Activated T-helper 17 cell treated with anti-CD3 and anti-CD28 coated beads, Interleukin-2, amount 50 U/mL, for 72 hours (primary cell): Measurements from ENCODE around the gene OLFML2A. TPM values are rescaled to one million over a fixed set of nuclear protein-coding genes. Genes with fewer than 3 reads are reported as not detected.
"Not testable (repeated sequence)": the region's sequence is repeated elsewhere in the genome, so short reads cannot be mapped to it uniquely, and the experiment has no call there.

ENCODE experiments used
- ATAC-seq: fragments of 150-1000 bp; cut with Tn5 transposase; replicated peaks from 2 replicates; pipeline ENCODE4 v1.10.0; 2021; ENCODE audit warnings: mild to moderate bottlenecking, moderate library complexity
- H3K27ac Mint-ChIP-seq: one replicate; pipeline ENCODE4 v1.8.0; 2022; ENCODE audit warnings: mixed read lengths
- H3K27me3 Mint-ChIP-seq: one replicate; pipeline ENCODE4 v1.8.0; 2022; ENCODE audit warnings: mixed read lengths
- H3K36me3 Mint-ChIP-seq: one replicate; pipeline ENCODE4 v1.8.0; 2022; ENCODE audit warnings: low read depth, mild to moderate bottlenecking, mixed read lengths
- H3K4me1 Mint-ChIP-seq: one replicate; pipeline ENCODE4 v1.8.0; 2022; ENCODE audit warnings: mixed read lengths
- H3K4me3 Mint-ChIP-seq: one replicate; pipeline ENCODE4 v1.8.0; 2022; ENCODE audit warnings: mild to moderate bottlenecking, mixed read lengths
- H3K9me3 Mint-ChIP-seq: one replicate; pipeline ENCODE4 v1.8.0; 2022; ENCODE audit warnings: mixed read lengths
- total RNA-seq, 2 donors: library from RNA; stranded (reverse); gene quantifications; one replicate each; pipeline ENCODE4 v1.2.3, GENCODE V29; 2022

OLFML2A gene
- total RNA-seq, 2 donors from 2014 or later, result not detected

DNA sequence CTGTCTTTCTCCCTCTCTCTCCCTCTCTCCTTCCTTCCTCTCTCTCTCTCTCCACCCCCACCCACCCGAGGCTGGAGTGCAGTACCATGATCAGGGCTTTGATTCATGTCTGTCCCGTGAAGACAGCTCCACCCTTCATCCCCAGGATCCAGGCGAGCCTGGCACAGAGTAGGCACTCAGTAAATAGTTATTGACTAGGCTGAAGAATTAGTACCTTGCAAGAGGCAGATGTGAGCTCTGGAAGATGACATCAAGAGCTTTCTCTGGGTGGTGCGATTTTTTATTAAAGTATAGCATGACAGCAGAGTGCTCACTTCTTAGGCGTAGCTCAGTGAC is 52.4 kb downstream of the OLFML2A start:
- Mint-ChIP-seq H3K4me1 (no peaks in the 10 kb centered on the region), H3K27me3 (no peaks in the 10 kb centered on the region), H3K4me3 (no peak overlapping the region), H3K27ac (no peak overlapping the region), H3K36me3 (no peaks in the 10 kb centered on the region), H3K9me3 (peaks cover 4% of the 10 kb centered on the region)
- ATAC-seq, result no peak

DNA sequence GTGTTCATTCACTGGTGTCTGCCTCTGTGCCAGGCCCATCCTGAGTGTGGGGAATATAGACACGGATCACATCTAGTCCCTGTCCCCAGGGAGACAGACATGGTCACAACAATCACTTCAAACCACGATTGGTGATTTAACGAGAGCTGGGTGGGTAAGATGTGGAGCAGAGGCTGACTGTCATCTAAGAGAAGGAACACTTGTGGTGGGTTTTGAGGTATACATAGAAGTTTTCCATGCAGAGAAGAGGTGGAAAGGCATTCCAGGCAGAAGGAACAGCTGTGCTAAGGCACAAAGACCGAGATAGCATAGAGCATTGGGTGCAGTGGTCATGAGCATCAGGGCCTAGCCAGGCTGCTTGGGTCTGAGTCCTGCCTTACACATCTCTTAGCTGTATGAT is 53.7 kb downstream of the OLFML2A start:
- Mint-ChIP-seq H3K4me1 (no peaks in the 10 kb centered on the region), H3K4me3 (no peak overlapping the region), H3K27me3 (no peaks in the 10 kb centered on the region), H3K36me3 (no peaks in the 10 kb centered on the region), H3K27ac (no peak overlapping the region), H3K9me3 (peaks cover 4% of the 10 kb centered on the region)
- no peak for ATAC-seq

DNA sequence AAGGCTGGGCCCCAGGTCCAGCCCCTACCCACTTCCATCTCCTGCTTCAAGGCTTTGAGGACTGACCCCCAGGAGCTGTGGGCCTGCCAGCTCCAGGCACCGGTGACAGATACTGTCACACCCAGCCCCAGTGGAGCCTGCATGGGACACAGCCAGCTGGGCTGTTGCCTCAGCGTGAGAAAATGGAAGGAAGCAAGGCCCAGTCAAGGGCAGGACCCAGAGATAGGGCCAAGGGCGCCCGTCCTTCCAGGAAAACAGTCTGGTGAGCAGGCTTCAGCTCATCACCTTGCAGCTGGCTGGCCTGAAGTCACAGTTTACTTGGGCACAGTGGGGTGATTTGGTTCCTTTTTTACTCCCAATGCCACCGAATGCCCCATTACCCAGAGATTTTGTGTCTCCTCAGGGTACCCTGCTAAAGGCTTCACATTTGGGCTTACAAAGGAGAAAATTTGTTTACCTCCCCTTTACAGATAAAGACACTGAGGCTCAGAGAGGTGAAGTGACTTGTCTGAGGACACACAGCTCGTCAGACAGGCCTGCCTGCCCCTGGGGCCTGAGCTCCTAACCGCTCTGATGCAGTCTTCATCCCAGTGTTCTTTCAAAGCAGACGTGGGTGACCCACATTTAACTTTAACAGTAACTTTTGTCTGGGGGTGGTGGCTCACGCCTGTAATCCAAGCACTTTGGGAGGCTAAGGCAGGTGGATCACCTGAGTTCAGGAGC is 54.9 kb downstream of the OLFML2A start:
- H3K4me1 Mint-ChIP-seq, result no peaks in the 10 kb centered on the region
- no peaks in the 10 kb centered on the region for H3K36me3 Mint-ChIP-seq
- no peak for ATAC-seq
- H3K9me3 Mint-ChIP-seq, result no peaks in the 10 kb centered on the region
- no peak overlapping the region for H3K4me3 Mint-ChIP-seq
- no peaks in the 10 kb centered on the region for H3K27me3 Mint-ChIP-seq
- H3K27ac Mint-ChIP-seq, result no peak overlapping the region

DNA sequence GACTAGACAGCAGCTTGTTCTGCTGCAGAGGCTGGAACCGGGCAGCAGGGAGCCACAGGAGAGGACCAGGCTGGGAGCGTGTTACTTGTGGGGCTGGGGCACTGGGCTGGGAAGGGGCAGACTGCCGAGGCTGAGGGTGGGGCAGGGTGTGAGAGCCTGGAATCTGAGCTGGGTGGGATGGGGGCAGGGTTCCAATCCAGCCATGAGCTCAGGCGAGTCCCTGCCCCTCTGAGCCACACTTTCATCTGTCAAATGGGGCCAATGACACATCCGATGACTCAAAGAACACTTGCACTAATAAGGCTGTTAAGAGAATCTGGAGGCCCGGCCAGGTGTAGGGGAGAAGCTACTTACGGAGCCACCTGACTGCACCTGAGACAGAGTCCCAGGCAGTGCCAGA is 57.7 kb downstream of the OLFML2A start:
- H3K36me3 Mint-ChIP-seq, result no peaks in the 10 kb centered on the region
- peaks cover 6% of the 10 kb centered on the region for H3K27me3 Mint-ChIP-seq
- H3K9me3 Mint-ChIP-seq, result no peaks in the 10 kb centered on the region
- H3K27ac Mint-ChIP-seq, result no peak overlapping the region
- no peaks in the 10 kb centered on the region for H3K4me1 Mint-ChIP-seq
- peak; percentile 51 for ATAC-seq
- no peak overlapping the region for H3K4me3 Mint-ChIP-seq

DNA sequence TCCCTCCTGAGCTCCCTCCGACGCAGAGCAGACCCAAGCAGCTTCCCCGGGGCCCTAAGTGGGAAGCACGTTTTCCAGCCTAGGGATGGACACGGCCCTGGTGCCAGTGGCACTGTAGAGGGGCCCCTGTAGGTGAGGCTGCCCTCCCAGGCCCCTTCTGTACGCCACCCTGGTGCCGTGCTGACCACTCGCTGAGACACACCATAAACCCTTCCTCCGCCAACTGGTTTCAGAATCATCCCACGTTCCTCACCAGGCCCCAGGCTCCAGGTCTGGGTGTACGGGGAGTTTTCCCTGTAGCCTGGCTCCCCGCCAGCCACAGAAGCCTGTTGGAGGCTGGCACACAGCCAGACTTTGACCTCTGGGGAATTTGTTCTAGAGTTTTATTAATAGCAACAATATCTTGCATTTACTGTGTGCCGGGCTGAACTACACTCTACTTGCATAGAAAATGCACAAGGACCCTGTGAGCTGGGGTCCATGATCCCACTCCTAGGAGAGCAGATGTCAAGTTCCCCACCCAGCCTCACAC is 58.2 kb downstream of the OLFML2A start:
- Mint-ChIP-seq H3K4me1 (no peaks in the 10 kb centered on the region), H3K27ac (no peak overlapping the region), H3K4me3 (no peak overlapping the region), H3K9me3 (no peaks in the 10 kb centered on the region), H3K27me3 (peaks cover 6% of the 10 kb centered on the region), H3K36me3 (no peaks in the 10 kb centered on the region)
- ATAC-seq, result no peak

DNA sequence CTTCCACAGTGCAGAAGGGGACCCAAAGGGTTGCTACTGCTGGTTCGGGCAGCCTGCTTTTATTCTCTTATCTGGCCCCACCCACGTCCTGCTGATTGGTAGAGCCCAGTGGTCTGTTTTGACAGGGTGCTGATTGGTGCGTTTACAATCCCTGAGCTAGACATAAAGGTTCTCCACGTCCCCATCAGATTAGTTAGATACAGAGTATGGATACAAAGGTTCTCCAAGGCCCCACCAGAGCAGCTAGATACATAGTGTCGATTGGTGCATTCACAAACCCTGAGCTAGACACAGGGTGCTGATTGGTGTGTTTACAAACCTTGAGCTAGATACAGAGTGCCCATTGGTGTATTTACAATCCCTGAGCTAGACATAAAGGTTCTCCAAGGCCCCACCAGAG is 61.2 kb downstream of the OLFML2A start:
- not testable (repeated sequence) for ATAC-seq, H3K27ac Mint-ChIP-seq, H3K27me3 Mint-ChIP-seq, H3K4me3 Mint-ChIP-seq, H3K4me1 Mint-ChIP-seq, H3K9me3 Mint-ChIP-seq, H3K36me3 Mint-ChIP-seq

DNA sequence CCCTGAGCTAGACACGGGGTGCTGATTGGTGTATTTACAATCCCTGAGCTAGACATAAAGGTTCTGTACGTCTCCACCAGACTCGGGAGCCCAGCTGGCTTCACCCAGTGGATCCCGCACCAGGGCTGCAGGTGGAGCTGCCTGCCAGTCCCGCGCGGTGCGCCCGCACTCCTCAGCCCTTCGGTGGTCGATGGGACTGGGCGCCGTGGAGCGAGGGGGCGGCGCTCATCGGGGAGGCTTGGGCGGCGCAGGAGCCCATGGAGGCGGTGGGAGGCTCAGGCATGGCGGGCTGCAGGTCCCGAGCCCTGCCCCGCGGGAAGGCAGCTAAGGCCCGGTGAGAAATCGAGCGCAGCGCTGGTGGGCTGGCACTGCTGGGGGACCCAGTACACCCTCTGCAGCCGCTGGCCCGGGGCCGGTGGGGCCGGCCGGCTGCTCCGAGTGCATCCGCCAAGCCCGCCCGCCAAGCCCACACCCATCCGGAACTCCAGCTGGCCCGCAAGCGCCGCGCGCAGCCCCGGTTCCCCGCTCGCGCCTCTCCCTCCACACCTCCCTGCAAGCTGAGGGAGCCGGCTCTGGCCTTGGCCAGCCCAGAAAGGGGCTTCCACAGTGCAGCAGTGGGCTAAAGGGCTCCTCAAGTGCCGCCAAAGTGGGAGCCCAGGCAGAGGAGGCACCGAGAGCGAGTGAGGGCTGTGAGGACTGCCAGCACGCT is 61.8 kb downstream of the OLFML2A start:
- ATAC-seq, H3K4me1 Mint-ChIP-seq, H3K36me3 Mint-ChIP-seq, H3K4me3 Mint-ChIP-seq, H3K27me3 Mint-ChIP-seq, H3K9me3 Mint-ChIP-seq, H3K27ac Mint-ChIP-seq: not testable (repeated sequence)

DNA sequence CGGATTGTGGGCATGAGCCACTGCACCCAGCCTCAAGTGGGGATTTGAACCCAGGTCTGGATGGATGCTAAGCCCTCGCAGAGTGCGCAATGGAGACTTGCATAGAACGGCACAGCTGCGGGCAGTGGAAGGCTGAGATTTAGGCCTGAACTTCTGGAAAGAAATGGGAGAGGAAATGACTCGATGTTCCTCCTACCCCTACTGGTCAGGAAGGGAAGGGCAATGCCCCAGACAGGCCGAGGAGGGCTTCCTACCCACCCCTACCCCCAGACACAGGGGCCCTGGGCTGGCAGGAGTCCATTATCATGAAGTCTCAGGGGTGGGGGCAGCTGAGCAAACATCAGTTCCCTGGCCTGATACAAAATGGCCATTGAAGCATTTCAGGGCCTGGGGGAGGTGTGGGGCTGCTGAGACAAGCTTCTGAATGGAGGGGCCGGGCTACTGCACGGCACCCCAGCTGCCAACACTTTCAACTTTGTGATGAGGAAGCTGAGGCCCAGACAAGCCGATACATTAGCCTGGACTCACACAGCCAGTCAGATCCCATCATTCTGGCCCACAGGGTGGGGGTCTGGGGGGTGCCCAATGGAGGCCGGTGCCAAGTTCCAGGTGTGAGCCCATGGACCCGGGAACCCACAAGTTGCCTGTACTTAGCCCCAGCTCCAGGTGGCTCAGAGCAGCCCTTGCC is 62.8 kb downstream of the OLFML2A start:
- Mint-ChIP-seq H3K27ac (no peak overlapping the region), H3K9me3 (no peaks in the 10 kb centered on the region), H3K4me3 (no peak overlapping the region), H3K36me3 (no peaks in the 10 kb centered on the region), H3K27me3 (peaks cover 6% of the 10 kb centered on the region), H3K4me1 (no peaks in the 10 kb centered on the region)
- ATAC-seq, result no peak

DNA sequence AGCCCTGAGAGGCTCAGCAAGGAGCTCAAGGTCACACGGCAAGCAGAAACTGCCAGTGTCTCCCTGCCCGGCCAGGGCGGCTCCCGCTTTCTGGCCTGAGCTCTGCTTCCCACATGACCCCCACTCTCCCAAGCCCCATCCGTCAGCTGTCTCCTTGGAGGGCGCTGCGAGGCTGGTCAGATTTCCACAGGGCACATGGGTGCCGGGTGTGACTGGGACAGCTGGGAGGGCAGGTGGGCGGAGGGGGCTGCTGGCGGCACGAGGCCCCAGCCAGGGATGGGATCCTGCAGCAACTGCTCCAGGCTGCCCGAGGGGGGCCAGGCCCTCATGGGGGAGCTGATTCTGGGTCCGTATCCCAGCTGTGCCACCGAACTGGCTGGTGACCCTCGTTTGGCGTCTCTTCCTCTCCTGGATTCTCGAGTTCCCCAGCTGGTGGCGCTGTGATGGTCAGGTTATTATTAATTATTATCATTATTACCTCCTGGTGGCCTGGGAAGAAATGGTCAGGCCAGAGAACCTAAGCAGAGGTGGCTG is 63.4 kb downstream of the OLFML2A start:
- Mint-ChIP-seq H3K9me3 (no peaks in the 10 kb centered on the region), H3K36me3 (no peaks in the 10 kb centered on the region), H3K4me1 (no peaks in the 10 kb centered on the region), H3K4me3 (no peak overlapping the region), H3K27ac (no peak overlapping the region), H3K27me3 (peaks cover 6% of the 10 kb centered on the region)
- no peak for ATAC-seq

DNA sequence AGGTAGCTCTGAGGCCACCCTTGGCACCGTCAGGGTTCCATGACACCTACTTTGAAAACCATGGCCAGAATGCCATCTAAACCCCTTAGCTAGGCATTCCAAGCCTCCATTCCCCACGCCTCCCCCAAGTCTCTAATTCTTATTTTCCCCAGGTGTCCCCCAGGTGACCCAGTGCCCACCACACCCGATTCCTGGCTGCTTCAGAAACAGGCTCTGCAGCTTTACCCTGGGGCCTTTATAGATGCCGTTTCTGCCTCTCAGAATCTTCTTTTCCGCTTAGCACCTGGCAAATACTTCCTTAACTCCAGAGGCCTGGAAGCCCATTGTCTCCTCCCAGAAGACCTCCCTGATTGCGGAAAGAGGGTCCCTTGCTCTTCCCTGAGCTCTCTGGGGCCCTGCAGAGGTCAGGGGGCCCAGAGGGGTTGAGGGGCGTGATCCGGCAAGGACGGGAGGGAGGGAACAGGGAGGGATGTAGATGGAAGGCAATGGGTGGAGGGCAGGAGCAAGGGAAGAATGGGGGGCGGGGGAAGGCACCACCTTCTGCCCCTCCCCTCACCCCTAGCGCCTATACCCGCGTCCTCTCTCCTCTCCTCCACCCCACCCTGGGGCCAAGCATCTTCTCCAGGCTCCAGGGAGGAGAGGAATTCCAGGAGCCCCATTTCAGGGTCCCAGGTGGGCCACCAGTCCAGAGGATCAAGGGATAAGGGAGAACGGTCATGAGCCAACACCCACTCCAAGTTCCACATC is 64.3 kb downstream of the OLFML2A start:
- ATAC-seq, result no peak
- H3K4me1 Mint-ChIP-seq, result no peaks in the 10 kb centered on the region
- no peaks in the 10 kb centered on the region for H3K36me3 Mint-ChIP-seq
- no peaks in the 10 kb centered on the region for H3K9me3 Mint-ChIP-seq
- H3K4me3 Mint-ChIP-seq, result no peak overlapping the region
- peaks cover 9% of the 10 kb centered on the region for H3K27me3 Mint-ChIP-seq
- no peak overlapping the region for H3K27ac Mint-ChIP-seq

DNA sequence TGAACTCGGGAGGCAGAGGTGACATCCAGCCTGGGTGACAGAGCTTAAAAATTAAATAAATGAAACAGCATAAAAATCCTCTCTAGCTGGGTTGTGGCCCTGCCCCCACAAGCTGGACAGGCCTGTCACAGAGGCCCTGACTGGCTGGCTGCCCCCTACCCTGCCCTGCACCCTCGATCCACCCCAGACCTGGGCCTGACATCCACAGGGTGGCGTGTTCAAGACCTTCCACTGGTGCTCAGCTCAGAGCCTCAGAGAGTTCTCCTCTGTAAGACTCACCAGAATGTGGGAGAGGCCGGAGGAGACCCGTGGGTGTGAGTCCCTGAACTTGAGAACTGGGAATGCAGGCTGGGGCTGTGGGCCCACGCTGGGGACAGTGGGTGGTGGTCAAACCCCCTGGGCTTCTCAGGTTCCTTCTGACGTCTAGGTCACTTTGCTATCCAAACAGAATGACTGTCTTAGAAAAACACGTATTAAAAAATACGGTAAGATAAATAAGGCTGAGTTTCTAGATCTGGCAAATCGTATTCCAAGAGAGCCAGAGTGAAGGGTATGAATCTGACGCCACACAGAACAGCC is 66.6 kb downstream of the OLFML2A start:
- H3K9me3 Mint-ChIP-seq, result no peaks in the 10 kb centered on the region
- ATAC-seq, result no peak

DNA sequence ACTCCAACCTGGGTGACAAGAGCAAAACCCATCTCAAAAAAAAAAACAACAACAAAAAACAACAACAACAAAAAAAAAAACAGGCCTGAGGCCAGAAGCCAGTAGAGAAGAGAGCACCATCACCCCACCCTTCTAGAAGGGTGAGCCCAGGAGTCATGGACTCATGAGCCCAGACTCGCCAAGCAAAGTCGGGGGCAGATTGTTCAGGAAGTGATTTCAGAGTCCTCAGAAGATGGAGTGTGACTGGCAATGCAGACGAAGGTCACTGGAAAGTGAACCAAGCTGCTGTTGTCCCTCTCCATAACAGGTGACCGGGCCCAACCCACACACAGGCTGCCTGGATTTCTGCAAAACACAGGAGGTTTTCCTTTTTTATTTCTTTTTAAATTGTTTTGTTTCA is 67.4 kb downstream of the OLFML2A start:
- no peaks in the 10 kb centered on the region for H3K4me1 Mint-ChIP-seq
- no peak overlapping the region for H3K4me3 Mint-ChIP-seq
- peaks cover 3% of the 10 kb centered on the region for H3K27me3 Mint-ChIP-seq
- no peaks in the 10 kb centered on the region for H3K9me3 Mint-ChIP-seq
- no peaks in the 10 kb centered on the region for H3K36me3 Mint-ChIP-seq
- ATAC-seq, result no peak
- no peak overlapping the region for H3K27ac Mint-ChIP-seq

More for the DNA sequence above, 66.6 kb downstream of the OLFML2A start:
- no peak overlapping the region for H3K4me3 Mint-ChIP-seq
- no peaks in the 10 kb centered on the region for H3K36me3 Mint-ChIP-seq
- no peak overlapping the region for H3K27ac Mint-ChIP-seq
- no peaks in the 10 kb centered on the region for H3K4me1 Mint-ChIP-seq
- H3K27me3 Mint-ChIP-seq, result peaks cover 3% of the 10 kb centered on the region

DNA sequence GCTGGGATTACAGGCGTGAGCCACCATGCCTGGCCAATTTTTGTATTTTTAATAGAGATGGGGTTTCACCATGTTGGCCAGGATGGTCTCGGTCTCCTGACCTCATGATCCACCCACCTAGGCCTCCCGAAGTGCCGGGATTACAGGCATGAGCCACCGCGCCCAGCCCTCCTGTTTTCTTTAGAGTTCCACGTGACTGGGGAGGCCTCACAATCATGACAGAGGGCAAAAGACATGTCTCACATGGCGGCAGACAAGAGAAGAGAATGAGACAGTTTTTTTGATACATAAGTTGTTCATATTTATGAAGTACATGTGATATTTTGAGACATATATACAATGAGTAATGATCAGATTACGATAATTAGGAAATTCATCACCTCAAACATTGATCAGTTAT is 69.5 kb downstream of the OLFML2A start:
- not testable (repeated sequence) for H3K27me3 Mint-ChIP-seq, H3K4me1 Mint-ChIP-seq, ATAC-seq, H3K27ac Mint-ChIP-seq, H3K4me3 Mint-ChIP-seq, H3K9me3 Mint-ChIP-seq, H3K36me3 Mint-ChIP-seq

DNA sequence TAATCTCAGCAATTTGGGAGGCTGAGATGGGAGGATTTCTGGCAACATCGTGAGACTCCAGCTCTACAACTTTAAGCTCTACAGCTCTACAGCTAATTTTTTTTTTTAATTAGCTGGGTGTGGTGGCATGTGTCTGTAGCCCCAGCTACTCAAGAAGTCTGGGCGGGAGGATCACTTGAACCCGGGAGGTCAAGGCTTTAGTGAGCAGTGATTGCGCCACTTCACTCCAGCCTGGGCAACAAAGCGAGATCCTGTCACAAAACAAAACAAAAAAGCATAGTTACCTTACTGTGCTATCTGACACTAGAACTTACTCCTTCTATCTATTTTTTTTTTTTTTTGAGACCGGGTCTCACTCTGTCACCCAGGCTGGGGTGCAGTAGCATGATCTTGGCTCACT is 70.0 kb downstream of the OLFML2A start:
- Mint-ChIP-seq H3K27ac (no peak overlapping the region), H3K36me3 (no peaks in the 10 kb centered on the region), H3K9me3 (no peaks in the 10 kb centered on the region), H3K4me1 (no peaks in the 10 kb centered on the region), H3K4me3 (no peak overlapping the region), H3K27me3 (peaks cover 3% of the 10 kb centered on the region)
- no peak for ATAC-seq
